H1 (cell line): Measurements from ENCODE around the gene TPRKB. TPM values are rescaled to one million over a fixed set of nuclear protein-coding genes. Genes with fewer than 3 reads are reported as not detected.

Experiments used
- CTCF ChIA-PET: fragments of 300-600 bp; sonication (Branson Sonifier 250); formaldehyde crosslinking; loops from one replicate; lab custom pipeline; 2021; ENCODE audit not compliant: partially characterized antibody; lab: Charles Lee
- POLR2A ChIA-PET: fragments of 300-600 bp; sonication (Branson Sonifier 250); formaldehyde crosslinking; loops from one replicate; lab custom pipeline; 2021; ENCODE audit warnings: inconsistent platforms; ENCODE audit not compliant: partially characterized antibody; lab: Charles Lee
- DNase-seq, 2 experiments: peaks; one replicate each; pipeline versions ENCODE4 v3.0.0 to v3.0.0-alpha.2; 2010 to 2022; ENCODE audit warnings: low spot score in 2 of 2, low read depth in 1 of 2, mixed read lengths in 1 of 2
- FAIRE-seq: peaks from 2 replicates; lab custom pipeline; 2011; peaks lifted over from hg19 to GRCh38; lab: Jason Lieb, UNC
- H2AFZ ChIP-seq: 2 replicates; pipeline ENCODE4 v1.8.1; 2012; ENCODE audit warnings: low read length, inconsistent platforms
- H2AK5ac ChIP-seq: 2 replicates; pipeline ENCODE4 v1.6.1; 2013; ENCODE audit warnings: low read depth, low read length
- H2BK120ac ChIP-seq: replicated peaks from 2 replicates; pipeline ENCODE3; 2013; ENCODE audit warnings: low read depth, low read length, inconsistent platforms
- H2BK12ac ChIP-seq: 2 replicates; pipeline ENCODE4 v1.6.1; 2013; ENCODE audit warnings: low read depth, low read length
- H2BK15ac ChIP-seq: 2 replicates; pipeline ENCODE4 v1.6.1; 2013; ENCODE audit warnings: low read length
- H2BK20ac ChIP-seq: 2 replicates; pipeline ENCODE4 v1.6.1; 2013; ENCODE audit warnings: low read length
- H2BK5ac ChIP-seq: 2 replicates; pipeline ENCODE4 v1.6.1; 2013; ENCODE audit warnings: low read depth, low read length
- H3K14ac ChIP-seq: 2 replicates; pipeline ENCODE4 v1.6.1; 2013; ENCODE audit warnings: inconsistent platforms; ENCODE audit not compliant: insufficient read length
- H3K18ac ChIP-seq: 2 replicates; pipeline ENCODE4 v1.6.1; 2013; ENCODE audit warnings: low read length; ENCODE audit errors: extremely low read depth
- H3K23ac ChIP-seq: 2 replicates; pipeline ENCODE4 v1.6.1; 2013; ENCODE audit warnings: inconsistent platforms; ENCODE audit not compliant: insufficient read length
- H3K23me2 ChIP-seq: 2 replicates; pipeline ENCODE4 v1.6.1; 2013; ENCODE audit warnings: low read depth, low read length
- H3K27ac ChIP-seq: 2 replicates; pipeline ENCODE4 v1.6.1; 2011; ENCODE audit warnings: low read depth, low read length, inconsistent platforms
- H3K27me3 ChIP-seq, 4 experiments: replicated peaks in 1 of 4; 1 replicate in 1 of 4; 2 replicates in 3 of 4; pipeline versions ENCODE4 v1.6.1 to v1.8.1; 2011 to 2013; ENCODE audit warnings: low read length in 3 of 4, mild to moderate bottlenecking in 3 of 4, inconsistent platforms in 2 of 4, mixed read lengths in 2 of 4, moderate library complexity in 1 of 4; ENCODE audit not compliant: control insufficient read depth in 3 of 4, insufficient read depth in 3 of 4; ENCODE audit errors: extremely low read depth in 1 of 4
- H3K36me3 ChIP-seq, 4 experiments: 2 replicates each; pipeline versions ENCODE4 v1.6.1 to v1.8.1; 2011 to 2013; ENCODE audit warnings: mild to moderate bottlenecking in 4 of 4, low read length in 3 of 4, moderate library complexity in 2 of 4, control low read depth in 1 of 4, inconsistent platforms in 1 of 4; ENCODE audit not compliant: insufficient read depth in 4 of 4, control insufficient read depth in 2 of 4
- H3K4ac ChIP-seq: replicated peaks from 2 replicates; pipeline ENCODE3; 2013; ENCODE audit warnings: low read length, low read depth, mixed read lengths, inconsistent platforms; ENCODE audit not compliant: insufficient read length
- H3K4me1 ChIP-seq, 4 experiments: replicated peaks in 1 of 4; 1 replicate in 1 of 4; 2 replicates in 3 of 4; pipeline versions ENCODE4 v1.6.1 to v1.8.1; 2011 to 2013; ENCODE audit warnings: low read length in 3 of 4, inconsistent platforms in 2 of 4, mixed read lengths in 1 of 4; ENCODE audit not compliant: insufficient read depth in 4 of 4, control insufficient read depth in 3 of 4
- H3K4me2 ChIP-seq, 2 experiments: 2 replicates each; pipeline versions ENCODE4 v1.6.1 to v1.8.1; 2011 to 2013; ENCODE audit warnings: low read depth in 2 of 2, low read length in 2 of 2, control low read depth in 1 of 2, inconsistent platforms in 1 of 2, mild to moderate bottlenecking in 1 of 2; ENCODE audit not compliant: insufficient read depth in 1 of 2
- H3K4me3 ChIP-seq, 4 experiments: fragments of 200-600, 300-600 bp in 1 of 4; sonication (generic), shearing (Covaris generic), sonication (Bioruptor Twin) in 1 of 4; 2 replicates each; pipeline versions ENCODE4 v1.5.1 to v1.8.1; 2011 to 2016; ENCODE audit warnings: low read length in 4 of 4, low read depth in 3 of 4, control low read depth in 2 of 4, inconsistent platforms in 2 of 4, mild to moderate bottlenecking in 2 of 4, mixed read lengths in 1 of 4, moderate library complexity in 1 of 4; ENCODE audit not compliant: insufficient read depth in 2 of 4; ENCODE audit errors: extremely low read depth in 1 of 4
- H3K56ac ChIP-seq: replicated peaks from 2 replicates; pipeline ENCODE3; 2013; ENCODE audit warnings: low read depth, mild to moderate bottlenecking, mixed read lengths, low read length, inconsistent platforms; ENCODE audit not compliant: insufficient read length
- H3K79me1 ChIP-seq: 2 replicates; pipeline ENCODE4 v1.6.1; 2013; ENCODE audit warnings: low read depth, low read length, control low read depth
- H3K79me2 ChIP-seq, 2 experiments: 2 replicates each; pipeline versions ENCODE4 v1.6.1 to v1.8.1; 2012 to 2013; ENCODE audit warnings: low read length in 2 of 2, mild to moderate bottlenecking in 2 of 2, inconsistent platforms in 1 of 2; ENCODE audit not compliant: insufficient read depth in 2 of 2, control insufficient read depth in 1 of 2
- H3K9ac ChIP-seq, 4 experiments: replicated peaks in 1 of 4; 1 replicate in 1 of 4; 2 replicates in 3 of 4; pipeline versions ENCODE4 v1.6.1 to v1.8.1; 2011 to 2013; ENCODE audit warnings: low read depth in 3 of 4, low read length in 3 of 4, control low read depth in 2 of 4, mild to moderate bottlenecking in 2 of 4, moderate library complexity in 2 of 4, inconsistent platforms in 1 of 4; ENCODE audit errors: extremely low read depth in 1 of 4
- H3K9me3 ChIP-seq, 2 experiments: 2 replicates each; pipeline versions ENCODE4 v1.6.1 to v1.8.1; 2012 to 2013; ENCODE audit warnings: mild to moderate bottlenecking in 2 of 2, moderate library complexity in 2 of 2, control low read depth in 1 of 2, inconsistent platforms in 1 of 2, low read depth in 1 of 2, low read length in 1 of 2, mixed read lengths in 1 of 2; ENCODE audit not compliant: insufficient read depth in 2 of 2
- H4K20me1 ChIP-seq, 2 experiments: replicated peaks in 1 of 2; 2 replicates each; pipeline versions ENCODE3 to v1.8.1; 2011 to 2013; ENCODE audit warnings: inconsistent platforms in 2 of 2, low read length in 2 of 2, mild to moderate bottlenecking in 1 of 2; ENCODE audit not compliant: insufficient read depth in 2 of 2, control insufficient read depth in 1 of 2
- H4K5ac ChIP-seq: 2 replicates; pipeline ENCODE4 v1.6.1; 2013; ENCODE audit warnings: low read length, low read depth, mixed read lengths, inconsistent platforms; ENCODE audit not compliant: insufficient read length
- H4K8ac ChIP-seq: 2 replicates; pipeline ENCODE4 v1.8.0; 2013; ENCODE audit warnings: mild to moderate bottlenecking, moderate library complexity, low read length, inconsistent platforms; ENCODE audit not compliant: insufficient read depth; ENCODE audit errors: extremely low read depth
- H4K91ac ChIP-seq: replicated peaks from 2 replicates; pipeline ENCODE3; 2013; ENCODE audit warnings: low read length, mixed read lengths, inconsistent platforms; ENCODE audit not compliant: insufficient read length
- NANOG ChIP-seq: IDR thresholded peaks from 2 replicates; pipeline ENCODE4 v1.6.1; 2011; ENCODE audit warnings: low read length, low read depth, mild to moderate bottlenecking, inconsistent platforms; ENCODE audit not compliant: insufficient read depth, poor library complexity, severe bottlenecking
- PHF8 ChIP-seq: fragments of 200-600 bp; sonication (generic); conservative IDR thresholded peaks from 2 replicates; pipeline ENCODE4 v1.7.1; 2012; ENCODE audit warnings: low read depth, mild to moderate bottlenecking, inconsistent platforms, low read length, moderate library complexity
- POLR2A ChIP-seq, 2 experiments: IDR thresholded peaks; 1 replicate in 1 of 2; 2 replicates in 1 of 2; pipeline ENCODE4 v1.6.1; 2011; ENCODE audit warnings: low read depth in 2 of 2, low read length in 2 of 2, mild to moderate bottlenecking in 2 of 2; ENCODE audit errors: control extremely low read depth in 1 of 2
- WGBS, 2 experiments: shearing (Covaris generic) in 1 of 2; methylation state at CpG; one replicate each; pipeline versions ENCODE4 v1.1.6 to v1.1.7; 2013 to 2015; ENCODE audit warnings: low lambda C conversion rate in 2 of 2, mixed read lengths in 2 of 2, inconsistent platforms in 1 of 2, low coverage in 1 of 2, missing lambda C conversion rate in 1 of 2; ENCODE audit not compliant: insufficient replicate concordance in 2 of 2, insufficient coverage in 1 of 2, insufficient read length in 1 of 2; ENCODE audit errors: extremely low coverage in 1 of 2, missing lambda C conversion rate in 1 of 2; 5-methylcytosine and 5-hydroxymethylcytosine counted together
- polyA plus RNA-seq, 7 experiments: library from polyadenylated mRNA; depleted of rRNA in 3 of 7; stranded (reverse) in 5 of 7; unstranded in 2 of 7; fragments of >200 nt in 5 of 7; fragments of 200-250 nt in 2 of 7; gene quantifications; 1 replicate in 5 of 7; 2 replicates in 1 of 7; 4 replicates in 1 of 7; pipeline versions ENCODE4 v1.2.1 to v1.2.3, GENCODE V29; 2011 to 2013; ENCODE audit warnings: missing spikeins in 2 of 7, mixed read lengths in 2 of 7
- total RNA-seq: library from RNA; stranded (reverse); fragmentation: NEBNext Ultra II Directional; extraction: Animal tissue kit (Norgen Biotek cat#: 25700); gene quantifications from 2 replicates; pipeline ENCODE4 v1.2.1, GENCODE V29; 2021

TPRKB gene
- total and polyA plus RNA-seq, 2 of the 8 experiments (the other 6 are each of a cell fraction or from before 2014, with no cell fraction given), result 40.3 to 41.6 TPM

DNA sequence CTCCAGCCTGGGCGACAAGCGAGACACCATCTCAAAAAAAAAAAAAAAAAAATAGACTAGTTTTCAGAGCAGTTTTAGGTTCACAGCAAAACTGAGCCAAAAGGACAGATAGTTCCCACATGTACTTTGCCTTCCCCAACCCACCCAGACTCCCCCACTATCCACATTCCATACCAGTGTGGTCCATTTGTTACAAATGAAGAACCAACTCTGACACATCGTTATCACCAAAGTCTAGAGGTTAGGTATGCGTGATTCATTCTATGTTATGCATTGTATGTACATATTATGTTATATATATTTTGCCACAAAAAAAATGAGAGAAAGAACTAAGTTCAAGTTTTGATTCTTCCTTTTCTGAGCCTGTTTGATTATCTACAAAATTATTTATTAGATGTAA lies 39.2 kb upstream of the TPRKB start:
- TF ChIP-seq NANOG (no peak), PHF8 (no peak), POLR2A (IDR thresholded peaks at IDR 0.05; ENCODE audit: control extremely low read depth in 1 of 2, low read depth in 2 of 2, low read length in 2 of 2) (no peak)
- Histone ChIP-seq H4K5ac (no peak overlapping the region), H3K4me2 (no peak overlapping the region), H3K27me3 (no peaks in the 10 kb centered on the region), H2BK12ac (no peak overlapping the region), H2BK20ac (no peak overlapping the region), H2BK15ac (no peak overlapping the region), H4K20me1 (no peaks in the 10 kb centered on the region), H3K36me3 (peaks cover 4 to 25% (median 16%) of the 10 kb centered on the region in 4 experiments; a peak in 5 of 8 replicates), H2AFZ (no peak overlapping the region), H3K9me3 (no peaks in the 10 kb centered on the region), H3K14ac (no peak overlapping the region), H2BK5ac (no peak overlapping the region), H2AK5ac (no peak overlapping the region), H3K4ac (no peak overlapping the region), H3K23me2 (peaks cover 7% of the 10 kb centered on the region), H3K79me1 (0 out of 2 replicates have a peak, but pooled peaks cover 3% of the 10 kb centered on the region), H3K56ac (no peak overlapping the region), H4K8ac (no peak overlapping the region), H3K4me1 (no peaks in the 10 kb centered on the region; a peak in 1 of 7 replicates), H2BK120ac (no peak overlapping the region), H3K4me3 (no peak overlapping the region), H3K9ac (no peak overlapping the region), H3K27ac (no peak overlapping the region), H3K18ac (no peak overlapping the region), H3K79me2 (peaks cover 0 to 17% of the 10 kb centered on the region in 2 experiments; a peak in 2 of 4 replicates), H4K91ac (no peak overlapping the region), H3K23ac (no peak overlapping the region)
- POLR2A ChIA-PET, result no interaction called here
- no peak for FAIRE-seq
- CTCF ChIA-PET, result no interaction called here
- no peak for DNase-seq
- WGBS, 2 experiments, result 94% methylated on average over 2 of the region's 4 CpGs; no CpG with 5 or more reads in 1 of the 2 experiments
